Astrocyte (in vitro differentiated cells and primary cell): ENCODE data around the gene TFE3.

Experiments
- EZH2 ChIP-seq: IDR thresholded peaks from 2 replicates; pipeline ENCODE4 v1.6.1; 2012; ENCODE audit warnings: mild to moderate bottlenecking, low read length, inconsistent platforms; ENCODE audit not compliant: insufficient read depth
- TF ChIP-seq, protein P1 (sequence below): IDR thresholded peaks from 2 replicates; pipeline ENCODE4 v1.5.1; 2011; ENCODE audit warnings: low read depth, mild to moderate bottlenecking, inconsistent platforms, low read length, moderate library complexity; ENCODE audit not compliant: insufficient read depth

DNA sequence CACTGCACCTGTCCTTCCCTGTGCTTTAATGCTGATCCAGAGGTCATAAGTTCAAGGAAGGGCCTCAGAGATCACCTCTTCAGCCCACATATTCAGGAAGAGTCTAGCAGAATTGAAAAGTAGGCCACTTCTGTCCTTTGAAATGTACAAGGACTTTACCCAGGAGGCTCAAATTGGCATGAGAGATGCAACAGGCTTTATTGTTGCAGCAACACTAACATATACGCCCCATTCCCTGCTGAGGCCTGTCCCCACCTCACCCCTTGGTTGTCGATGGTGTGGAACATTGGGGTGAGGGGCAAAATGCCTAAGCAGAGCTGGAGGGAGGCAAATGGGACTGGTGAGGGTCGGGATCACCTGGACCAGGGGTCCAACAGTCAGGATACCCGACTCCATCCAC lies 27.8 kb upstream of the TFE3 start:
- TF ChIP-seq, protein P1, sequence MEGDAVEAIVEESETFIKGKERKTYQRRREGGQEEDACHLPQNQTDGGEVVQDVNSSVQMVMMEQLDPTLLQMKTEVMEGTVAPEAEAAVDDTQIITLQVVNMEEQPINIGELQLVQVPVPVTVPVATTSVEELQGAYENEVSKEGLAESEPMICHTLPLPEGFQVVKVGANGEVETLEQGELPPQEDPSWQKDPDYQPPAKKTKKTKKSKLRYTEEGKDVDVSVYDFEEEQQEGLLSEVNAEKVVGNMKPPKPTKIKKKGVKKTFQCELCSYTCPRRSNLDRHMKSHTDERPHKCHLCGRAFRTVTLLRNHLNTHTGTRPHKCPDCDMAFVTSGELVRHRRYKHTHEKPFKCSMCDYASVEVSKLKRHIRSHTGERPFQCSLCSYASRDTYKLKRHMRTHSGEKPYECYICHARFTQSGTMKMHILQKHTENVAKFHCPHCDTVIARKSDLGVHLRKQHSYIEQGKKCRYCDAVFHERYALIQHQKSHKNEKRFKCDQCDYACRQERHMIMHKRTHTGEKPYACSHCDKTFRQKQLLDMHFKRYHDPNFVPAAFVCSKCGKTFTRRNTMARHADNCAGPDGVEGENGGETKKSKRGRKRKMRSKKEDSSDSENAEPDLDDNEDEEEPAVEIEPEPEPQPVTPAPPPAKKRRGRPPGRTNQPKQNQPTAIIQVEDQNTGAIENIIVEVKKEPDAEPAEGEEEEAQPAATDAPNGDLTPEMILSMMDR: no peak
- TF ChIP-seq EZH2: no peak
